Right lobe of liver (tissue), 6 donors: ENCODE data around the gene RANBP3L. TPM values are rescaled to one million over a fixed set of nuclear protein-coding genes. Genes with fewer than 3 reads are reported as not detected.
A peak's percentile ranks its signal among the peaks of the same experiment; 100 is the strongest.

Experiments used
- ATAC-seq, 4 donors: fragments of 200-7000 bp; cut with Tn5 transposase; one replicate each; pipeline ENCODE4 v1.9.1; 2020; ENCODE audit warnings: mild to moderate bottlenecking in 4 of 4, moderate library complexity in 4 of 4
- DNase-seq, 3 donors: peaks; one replicate each; pipeline ENCODE4 v3.0.0-alpha.2; 2020
- H3K27ac ChIP-seq, 3 donors: fragments of 200-600 bp; one replicate each; pipeline ENCODE4 v1.8.0; 2022
- H3K27me3 ChIP-seq, 2 donors: fragments of 200-600 bp; one replicate each; pipeline ENCODE4 v1.8.0; 2022
- H3K36me3 ChIP-seq, 4 donors: fragments of 200-600 bp; sonication (generic) in 1 of 4; one replicate each; pipeline versions ENCODE4 v1.5.1 to v1.8.0; 2017 to 2022; ENCODE audit warnings: control low read depth in 1 of 4
- H3K4me1 ChIP-seq, 4 donors: fragments of 200-600 bp; sonication (generic) in 1 of 4; one replicate each; pipeline versions ENCODE4 v1.5.1 to v1.8.0; 2017 to 2022; ENCODE audit warnings: control low read depth in 1 of 4
- H3K4me3 ChIP-seq, 3 donors: fragments of 200-600 bp; one replicate each; pipeline ENCODE4 v1.8.0; 2022
- H3K9me3 ChIP-seq, 4 donors: fragments of 200-600 bp; sonication (generic) in 1 of 4; one replicate each; pipeline versions ENCODE4 v1.5.1 to v1.8.0; 2017 to 2022; ENCODE audit warnings: control low read depth in 1 of 4
- POLR2A ChIP-seq: fragments of 450-650 bp; IDR thresholded peaks from one replicate; pipeline ENCODE4 v1.6.1; 2017; ENCODE audit warnings: antibody characterized with exemption, mild to moderate bottlenecking
- WGBS: methylation state at CpG from one replicate; pipeline ENCODE4 v1.1.6; 2018; ENCODE audit warnings: low coverage, low lambda C conversion rate; ENCODE audit not compliant: insufficient coverage; ENCODE audit errors: missing lambda C conversion rate; 5-methylcytosine and 5-hydroxymethylcytosine counted together
- intact Hi-C, 2 donors: fragments of 100-400 bp; cut with DNase I; formaldehyde crosslinking; loops; one replicate each; pipeline versions ENCODE4 v1.11.2 to v1.14.1; 2022
- total RNA-seq, 6 experiments: library from RNA; depleted of rRNA in 2 of 6; stranded (reverse); fragments of >200 nt in 2 of 6; fragmentation: NEBNext Ultra II Directional in 3 of 6; extraction: Animal tissue kit (Norgen Biotek cat#: 25700) in 3 of 6; gene quantifications; one replicate each; pipeline versions ENCODE4 v1.1.0 to v1.2.4, GENCODE V29; 2016 to 2023
- TF ChIP-seq, protein P1 (sequence below), 4 donors: fragments of 200-600 bp in 3 of 4; fragments of 450-650 bp in 1 of 4; IDR thresholded peaks; one replicate each; pipeline versions ENCODE4 v1.5.1 to v1.8.0; 2016 to 2022; ENCODE audit warnings: antibody characterized with exemption in 4 of 4, mild to moderate bottlenecking in 2 of 4
- donor health status: DM: no; HTN: yes; CAD: no.
- donor health status: DM: no; HTN: no; CAD: no.
- donor health status: DM: no; HTN: no; CAD: no.
- donor health status: DM: no; HTN: yes; CAD: no.
- donor health status: DM: no; HTN: yes; CAD: no.

Gene RANBP3L
- total RNA-seq, 6 experiments from 2014 or later: 0.22 to 5.0 (median 1.3) TPM

DNA sequence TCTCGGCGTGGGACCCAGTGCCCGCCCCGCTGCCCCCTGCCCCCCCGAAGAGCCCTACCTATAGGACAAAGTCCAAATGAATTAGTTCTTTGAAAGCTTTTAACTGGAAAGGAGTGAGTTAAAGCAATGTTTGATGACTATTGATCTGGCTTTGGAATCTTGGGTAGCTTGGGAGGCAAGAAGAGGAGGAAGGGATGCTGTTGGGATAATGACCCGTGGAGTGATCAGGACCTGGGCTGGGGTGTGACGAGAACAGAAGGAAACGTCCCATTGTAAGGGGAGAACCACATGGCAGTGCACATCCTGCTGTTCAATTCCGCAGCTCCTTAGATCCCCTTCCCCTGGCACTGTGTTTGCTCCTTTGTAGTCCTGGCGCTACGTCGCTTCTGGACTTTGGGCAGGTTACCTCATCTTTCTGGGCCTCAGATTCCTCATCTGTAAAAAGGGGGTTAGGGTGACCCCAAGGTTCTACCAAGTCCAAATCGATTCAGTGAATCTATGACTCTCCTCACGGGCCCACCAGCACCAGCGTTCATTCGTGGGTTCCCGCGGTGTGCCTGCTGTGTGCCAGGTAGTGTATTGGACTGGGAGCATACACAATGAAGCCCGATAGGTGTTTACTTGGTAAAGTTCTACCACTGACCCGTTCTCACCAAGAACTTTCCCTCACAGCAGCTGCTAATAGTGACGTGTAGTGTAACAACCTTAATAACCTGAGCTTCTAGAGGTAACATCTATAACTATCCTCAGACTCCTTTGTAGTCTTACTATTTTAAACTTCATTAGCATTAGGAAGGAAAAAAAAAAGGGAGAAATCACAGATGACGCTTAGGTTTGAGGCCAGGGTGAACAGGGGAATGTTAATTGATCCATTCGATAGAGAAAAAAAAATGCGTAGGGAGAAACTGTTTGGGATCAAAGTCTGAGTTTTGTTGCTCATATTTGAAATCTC, 58.9 kb downstream of the RANBP3L start:
- intact Hi-C loops: loop anchor here in 1 of 2 donors (5.0 kb wide), 1 partner anchor 59 kb away; the partner anchor contains the start of gene RANBP3L
- Histone ChIP-seq H3K9me3 (no peaks in the 10 kb centered on the region), H3K4me3 (peak overlapping the region; percentile 77 to 83 (median 78)), H3K4me1 (peaks cover 0 to 27% (median 3%) of the 10 kb centered on the region in 4 donors), H3K36me3 (no peaks in the 10 kb centered on the region), H3K27me3 (no peaks in the 10 kb centered on the region), H3K27ac (peak overlapping the region; percentile 98 to 99 (median 99))
- 20% methylated on average over 21 of the region's 24 CpGs for WGBS
- peak; percentile 3 to 38 (median 16) for ATAC-seq
- DNase-seq: peak; percentile 35 to 67 (median 63)
- no peak for TF ChIP-seq POLR2A
- TF ChIP-seq, protein P1, sequence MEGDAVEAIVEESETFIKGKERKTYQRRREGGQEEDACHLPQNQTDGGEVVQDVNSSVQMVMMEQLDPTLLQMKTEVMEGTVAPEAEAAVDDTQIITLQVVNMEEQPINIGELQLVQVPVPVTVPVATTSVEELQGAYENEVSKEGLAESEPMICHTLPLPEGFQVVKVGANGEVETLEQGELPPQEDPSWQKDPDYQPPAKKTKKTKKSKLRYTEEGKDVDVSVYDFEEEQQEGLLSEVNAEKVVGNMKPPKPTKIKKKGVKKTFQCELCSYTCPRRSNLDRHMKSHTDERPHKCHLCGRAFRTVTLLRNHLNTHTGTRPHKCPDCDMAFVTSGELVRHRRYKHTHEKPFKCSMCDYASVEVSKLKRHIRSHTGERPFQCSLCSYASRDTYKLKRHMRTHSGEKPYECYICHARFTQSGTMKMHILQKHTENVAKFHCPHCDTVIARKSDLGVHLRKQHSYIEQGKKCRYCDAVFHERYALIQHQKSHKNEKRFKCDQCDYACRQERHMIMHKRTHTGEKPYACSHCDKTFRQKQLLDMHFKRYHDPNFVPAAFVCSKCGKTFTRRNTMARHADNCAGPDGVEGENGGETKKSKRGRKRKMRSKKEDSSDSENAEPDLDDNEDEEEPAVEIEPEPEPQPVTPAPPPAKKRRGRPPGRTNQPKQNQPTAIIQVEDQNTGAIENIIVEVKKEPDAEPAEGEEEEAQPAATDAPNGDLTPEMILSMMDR (IDR thresholded peaks at IDR 0.05): no peak

DNA sequence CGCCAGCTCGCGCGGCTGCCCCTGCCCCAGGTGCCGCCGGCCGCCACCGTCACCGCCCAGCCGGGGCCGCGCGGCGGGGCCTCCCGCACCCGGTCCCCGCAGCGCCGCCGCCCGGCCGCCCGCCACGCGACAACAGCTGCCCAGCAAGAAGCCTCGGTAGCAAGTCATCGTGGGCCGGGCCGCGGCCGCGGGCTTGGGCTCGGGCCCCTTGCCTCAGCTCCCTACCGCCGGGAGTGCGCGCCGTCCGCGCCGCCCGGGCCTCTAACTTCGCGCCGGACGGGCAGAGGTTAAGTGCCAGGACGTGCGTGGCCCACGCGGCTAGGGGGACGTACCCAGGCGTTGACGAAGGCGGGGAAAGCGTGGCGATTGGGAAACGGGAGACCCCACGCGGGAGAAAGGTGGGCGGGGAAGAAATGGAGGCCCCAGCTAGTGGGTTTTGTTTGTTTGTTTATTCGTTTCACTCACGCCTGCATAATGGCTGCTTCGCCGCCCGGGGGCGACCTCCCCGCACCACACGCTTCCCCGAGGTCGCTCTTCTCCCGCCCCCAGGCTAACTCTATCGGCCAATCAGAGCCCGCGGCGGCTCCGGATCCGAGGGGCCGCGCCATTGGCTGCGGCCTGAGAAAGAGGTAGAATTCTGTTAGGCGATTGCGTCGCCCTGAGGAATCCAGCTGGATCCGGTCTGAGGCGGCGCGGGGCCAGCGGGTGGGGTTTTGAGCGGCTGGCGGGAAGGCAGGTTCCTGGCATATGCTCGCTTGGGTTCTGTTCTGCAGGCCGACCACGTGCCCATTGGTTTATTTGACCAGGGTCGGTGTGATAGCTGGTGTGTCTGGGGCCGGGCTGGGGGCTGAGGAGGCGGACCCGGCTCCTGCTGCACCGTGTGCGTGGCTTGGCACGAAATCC, 59.8 kb downstream of the RANBP3L start, which contains the start of gene NADK2:
TSS of gene NADK2 (minus strand) at position 295 of the 903 bp plus-strand sequence. CDS start at position 168, 127 bp downstream.
- ATAC-seq (peak; percentile 77 to 89 (median 80)), DNase-seq (peak; percentile 96 to 98 (median 98))
- WGBS: 1% methylated on average over 26 of the region's 100 CpGs
- peak; percentile 93 for TF ChIP-seq POLR2A
- TF ChIP-seq, protein P1 (IDR thresholded peaks at IDR 0.05): peak; percentile 73 to 91 (median 77)
- H3K9me3 ChIP-seq: no peaks in the 10 kb centered on the region
- H3K4me3 ChIP-seq: peak within 1 kb of the TSS; percentile 77 to 83 (median 78)
- H3K27ac ChIP-seq: peak within 1 kb of the TSS; percentile 98 to 99 (median 99)
- H3K36me3 ChIP-seq: no peaks in the 10 kb centered on the region
- H3K4me1 ChIP-seq: peaks cover 0 to 37% (median 7%) of the 10 kb centered on the region in 4 donors
- intact Hi-C loops: loop anchor here in 1 of 2 donors (5.0 kb wide), 1 partner anchor 60 kb away; the partner anchor contains the start of gene RANBP3L
- no peaks in the 10 kb centered on the region for H3K27me3 ChIP-seq

DNA sequence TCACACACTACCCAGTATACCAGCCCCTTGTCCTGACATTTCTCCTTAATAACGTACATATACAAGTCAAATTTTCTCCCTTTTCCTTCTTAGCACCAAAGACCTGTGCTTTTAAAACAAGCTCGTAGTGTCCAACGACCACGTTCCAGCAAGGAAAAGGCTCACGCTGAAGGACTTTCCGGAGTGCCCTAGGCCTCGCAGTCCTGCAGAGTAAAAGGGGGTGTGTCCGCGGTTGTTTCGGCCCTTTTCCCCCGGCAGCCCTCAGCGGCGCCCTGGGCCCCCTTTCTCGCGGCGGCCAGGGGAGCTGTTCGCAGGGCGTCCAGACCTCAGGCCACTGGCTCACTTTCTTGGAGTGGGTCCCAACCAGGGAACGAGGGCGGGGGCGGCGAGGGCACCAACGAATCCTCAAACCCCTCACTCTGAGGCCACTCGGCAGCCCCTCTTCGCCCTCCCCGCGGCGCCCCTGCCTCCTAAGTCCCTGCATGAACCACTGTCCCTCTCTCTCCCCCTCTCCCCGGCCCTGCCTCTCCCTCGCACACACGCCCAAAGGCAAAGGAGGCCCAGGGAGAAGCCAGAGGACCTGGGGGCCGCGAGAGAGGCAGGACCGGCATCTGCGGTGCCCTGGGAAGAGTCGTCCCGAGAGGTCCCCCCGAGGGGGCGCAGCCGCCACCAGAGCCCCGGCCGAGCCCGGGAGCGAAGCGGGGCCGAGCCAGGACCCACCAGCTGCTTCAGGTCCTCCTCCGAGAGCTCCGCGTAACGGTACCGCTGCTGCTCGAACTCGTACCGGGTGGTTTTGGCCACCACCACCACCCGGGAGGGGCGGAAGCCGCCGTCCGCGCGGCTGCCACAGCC, 60.7 kb downstream of the RANBP3L start:
- DNase-seq: peak; percentile 63 to 73 (median 72)
- peak overlapping the region; percentile 77 to 83 (median 78) for H3K4me3 ChIP-seq
- TF ChIP-seq, protein P1 (IDR thresholded peaks at IDR 0.05): no peak
- TF ChIP-seq POLR2A: no peak
- no peaks in the 10 kb centered on the region for H3K27me3 ChIP-seq
- peak; percentile 2 to 19 (median 16) for ATAC-seq
- intact Hi-C loops: loop anchor here in 1 of 2 donors (5.0 kb wide), 1 partner anchor 61 kb away; the partner anchor contains the start of gene RANBP3L
- peak overlapping the region; percentile 98 to 99 (median 99) for H3K27ac ChIP-seq
- peaks cover 0 to 45% (median 11%) of the 10 kb centered on the region in 4 donors for H3K4me1 ChIP-seq
- WGBS: under 1% methylated on average over 16 of the region's 61 CpGs
- no peaks in the 10 kb centered on the region for H3K36me3 ChIP-seq
- H3K9me3 ChIP-seq: no peaks in the 10 kb centered on the region
